Measurements from ENCODE around the gene TNIP1. TPM values are rescaled to one million over a fixed set of nuclear protein-coding genes. Genes with fewer than 3 reads are reported as not detected.
A peak's percentile ranks its signal among the peaks of the same experiment; 100 is the strongest.

The TNIP1 gene
- total and polyA plus RNA-seq, 7 experiments from 2014 or later: 28.9 to 234 (median 125) TPM

DNA sequence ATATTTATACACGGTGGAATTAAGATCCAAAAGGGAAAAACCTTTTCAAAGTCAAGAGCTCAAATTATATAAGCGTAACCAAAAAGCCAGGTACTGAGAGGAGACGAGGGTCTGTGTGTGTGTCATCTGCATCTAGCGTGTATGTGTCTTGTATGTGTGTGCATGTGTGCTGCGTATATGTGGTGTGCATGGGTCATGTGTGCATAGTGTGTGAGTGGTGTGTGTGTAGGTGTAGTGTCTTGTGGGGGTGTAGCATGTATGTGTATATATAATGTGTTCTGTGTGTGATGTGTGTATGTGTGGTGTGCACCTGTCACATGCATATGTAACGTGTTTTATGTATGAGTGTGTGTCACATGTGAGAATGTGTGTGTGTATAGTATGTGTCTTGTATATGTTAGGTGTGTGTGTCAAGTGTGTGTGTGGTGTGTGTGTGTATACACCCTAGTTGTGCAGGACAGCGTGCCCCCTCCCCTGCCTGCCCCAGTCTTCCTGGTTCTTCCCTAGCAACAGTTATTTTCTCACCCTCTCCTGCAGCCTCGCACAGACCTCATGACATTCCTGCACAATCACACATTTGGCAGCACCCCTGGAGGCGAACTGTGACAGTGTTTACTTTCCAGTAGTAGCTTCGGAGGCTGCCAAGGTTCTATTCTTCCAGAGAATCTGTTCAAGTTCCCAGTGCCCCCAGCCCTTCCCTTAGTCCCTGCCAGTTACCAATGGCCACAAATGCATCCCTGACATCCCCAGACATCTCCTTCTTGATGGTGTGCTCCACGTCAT is 27.1 kb upstream of the TNIP1 start:
- POLR2A ChIA-PET: no interaction called here
- ATAC-seq (no peak), DNase-seq (no peak)
- Histone ChIP-seq H3K9me3 (ENCODE audit: control insufficient read depth in 2 of 3, low read length in 3 of 3) (no peaks in the 10 kb centered on the region), H3K27me3 (ENCODE audit: control insufficient read depth in 2 of 2, insufficient read depth in 2 of 2, low read length in 2 of 2) (no peaks in the 10 kb centered on the region), H3K36me3 (ENCODE audit: control insufficient read depth in 2 of 3, insufficient read depth in 3 of 3, low read length in 3 of 3) (peaks cover 55 to 93% (median 76%) of the 10 kb centered on the region in 3 experiments), H3K4me1 (ENCODE audit: control insufficient read depth in 2 of 2, insufficient read depth in 2 of 2, low read length in 2 of 2) (no peaks in the 10 kb centered on the region), H3K27ac (ENCODE audit: low read depth, low read length) (no peak overlapping the region), H3K4me3 (ENCODE audit: low read length) (no peak overlapping the region)
- Mint-ChIP-seq H3K27me3 (no peaks in the 10 kb centered on the region), H3K9me3 (no peaks in the 10 kb centered on the region), H3K27ac (peak overlapping the region in 8 of 9 donors; percentile 0 to 82 (median 26)), H3K4me1 (peaks cover 0 to 14% (median 6%) of the 10 kb centered on the region in 7 donors), H3K4me3 (no peak overlapping the region), H3K36me3 (peaks cover 15 to 59% (median 35%) of the 10 kb centered on the region in 5 donors)
- intact Hi-C loops (cut with micrococcal nuclease): no loop called here
- CTCF ChIA-PET: interaction anchor here (0.6 to 1.2 kb wide), 2 partner anchors 9 to 56 kb away, joined by 3 read pairs; no protein-coding TSS in a partner anchor

GRCh38 chr5:151107084-151107483 is 26.2 kb upstream of the TNIP1 start:
- Histone ChIP-seq H3K36me3 (ENCODE audit: control insufficient read depth in 2 of 3, insufficient read depth in 3 of 3, low read length in 3 of 3) (peaks cover 61 to 96% (median 78%) of the 10 kb centered on the region in 3 experiments), H3K27me3 (ENCODE audit: control insufficient read depth in 2 of 2, insufficient read depth in 2 of 2, low read length in 2 of 2) (no peaks in the 10 kb centered on the region), H3K4me3 (ENCODE audit: low read length) (no peak overlapping the region), H3K27ac (ENCODE audit: low read depth, low read length) (no peak overlapping the region), H3K4me1 (ENCODE audit: control insufficient read depth in 2 of 2, insufficient read depth in 2 of 2, low read length in 2 of 2) (no peaks in the 10 kb centered on the region), H3K9me3 (ENCODE audit: control insufficient read depth in 2 of 3, low read length in 3 of 3) (no peaks in the 10 kb centered on the region)
- H3K36me3 Mint-ChIP-seq: peaks cover 15 to 59% (median 36%) of the 10 kb centered on the region in 5 donors
- ATAC-seq: no peak
- ChIA-PET CTCF (interaction anchor here (0.6 to 1.2 kb wide), 3 partner anchors 8 to 58 kb away, joined by 3 to 4 read pairs (median 3); no protein-coding TSS in a partner anchor), POLR2A (no interaction called here)
- intact Hi-C loops (cut with micrococcal nuclease): no loop called here
- no peaks in the 10 kb centered on the region for H3K9me3 Mint-ChIP-seq
- no peak for DNase-seq
- peaks cover 0 to 14% (median 6%) of the 10 kb centered on the region in 7 donors for H3K4me1 Mint-ChIP-seq
- H3K27me3 Mint-ChIP-seq: no peaks in the 10 kb centered on the region
- H3K27ac Mint-ChIP-seq: peak overlapping the region in 5 of 9 donors; percentile 28 to 79 (median 58)
- no peak overlapping the region for H3K4me3 Mint-ChIP-seq

DNA sequence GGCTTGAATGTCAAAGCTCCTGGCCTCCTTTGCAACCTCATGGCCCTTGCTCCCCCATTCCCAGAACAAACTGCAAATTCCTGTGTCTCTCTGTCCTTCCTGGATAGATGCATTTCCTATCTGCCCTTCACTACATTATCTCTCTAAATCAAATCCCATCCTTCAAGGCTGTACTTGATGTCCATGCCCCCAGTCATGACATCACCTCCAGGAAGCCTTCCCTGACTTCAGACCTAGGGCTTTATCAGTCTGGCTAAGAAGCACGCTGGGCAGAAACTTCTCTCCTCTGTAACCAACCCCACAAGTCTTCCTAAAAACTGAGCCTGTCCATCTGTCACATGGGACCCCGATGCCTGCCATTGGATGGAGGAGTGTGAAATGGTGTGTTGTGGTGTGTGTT is 25.7 kb upstream of the TNIP1 start:
- no peak for ATAC-seq
- Histone ChIP-seq H3K36me3 (ENCODE audit: control insufficient read depth in 2 of 3, insufficient read depth in 3 of 3, low read length in 3 of 3) (peaks cover 67 to 100% (median 82%) of the 10 kb centered on the region in 3 experiments), H3K27ac (ENCODE audit: low read depth, low read length) (no peak overlapping the region), H3K27me3 (ENCODE audit: control insufficient read depth in 2 of 2, insufficient read depth in 2 of 2, low read length in 2 of 2) (no peaks in the 10 kb centered on the region), H3K4me3 (ENCODE audit: low read length) (no peak overlapping the region), H3K4me1 (ENCODE audit: control insufficient read depth in 2 of 2, insufficient read depth in 2 of 2, low read length in 2 of 2) (no peaks in the 10 kb centered on the region), H3K9me3 (ENCODE audit: control insufficient read depth in 2 of 3, low read length in 3 of 3) (no peaks in the 10 kb centered on the region)
- ChIA-PET CTCF (interaction anchor here (0.9 to 1.1 kb wide), 2 partner anchors 55 to 59 kb away, joined by 4 read pairs; no protein-coding TSS in a partner anchor), POLR2A (no interaction called here)
- intact Hi-C loops (cut with micrococcal nuclease): no loop called here
- H3K4me3 Mint-ChIP-seq: no peak overlapping the region
- H3K27me3 Mint-ChIP-seq: no peaks in the 10 kb centered on the region
- H3K4me1 Mint-ChIP-seq: peaks cover 0 to 15% (median 7%) of the 10 kb centered on the region in 7 donors
- peaks cover 15 to 65% (median 40%) of the 10 kb centered on the region in 5 donors for H3K36me3 Mint-ChIP-seq
- peak overlapping the region in 8 of 9 donors; percentile 49 to 91 (median 76) for H3K27ac Mint-ChIP-seq
- DNase-seq: no peak
- H3K9me3 Mint-ChIP-seq: no peaks in the 10 kb centered on the region

DNA sequence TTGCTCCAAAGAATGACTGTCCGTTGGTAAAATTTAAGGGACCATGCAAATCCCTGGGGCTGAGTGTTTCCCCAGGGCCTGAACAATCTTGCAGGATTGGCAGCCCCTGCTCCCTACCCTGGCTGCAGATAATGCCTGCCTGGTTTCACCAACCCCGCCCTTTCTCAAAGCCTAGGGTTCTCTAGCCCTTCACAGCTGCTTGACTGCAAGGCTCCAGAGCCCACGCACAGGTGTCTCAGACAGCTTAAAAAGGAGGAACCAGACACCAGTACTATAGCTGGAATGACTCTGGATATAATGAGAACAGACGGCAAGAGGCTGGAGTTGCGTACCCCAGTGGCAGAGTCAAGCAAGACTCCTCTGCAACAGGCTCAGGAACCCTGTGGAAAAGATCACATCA is 25.2 kb upstream of the TNIP1 start:
- H3K4me3 ChIP-seq (ENCODE audit: low read length): no peak overlapping the region
- no peak overlapping the region for H3K27ac ChIP-seq (ENCODE audit: low read depth, low read length)
- peaks cover 15 to 67% (median 40%) of the 10 kb centered on the region in 5 donors for H3K36me3 Mint-ChIP-seq
- H3K9me3 ChIP-seq (ENCODE audit: control insufficient read depth in 2 of 3, low read length in 3 of 3): no peaks in the 10 kb centered on the region
- no peak for ATAC-seq
- H3K27me3 ChIP-seq (ENCODE audit: control insufficient read depth in 2 of 2, insufficient read depth in 2 of 2, low read length in 2 of 2): no peaks in the 10 kb centered on the region
- no peaks in the 10 kb centered on the region for H3K27me3 Mint-ChIP-seq
- peaks cover 65 to 100% (median 79%) of the 10 kb centered on the region in 3 experiments for H3K36me3 ChIP-seq (ENCODE audit: control insufficient read depth in 2 of 3, insufficient read depth in 3 of 3, low read length in 3 of 3)
- H3K4me3 Mint-ChIP-seq: no peak overlapping the region
- DNase-seq: no peak
- intact Hi-C loops (cut with micrococcal nuclease): no loop called here
- H3K27ac Mint-ChIP-seq: peak overlapping the region in 7 of 9 donors; percentile 49 to 91 (median 79)
- no peaks in the 10 kb centered on the region for H3K9me3 Mint-ChIP-seq
- ChIA-PET POLR2A (interaction anchor here (1.2 to 2.2 kb wide), 2 partner anchors 10 to 13 kb away, joined by 3 to 8 read pairs; no protein-coding TSS in a partner anchor), CTCF (interaction anchor here (0.9 to 1.7 kb wide), 3 partner anchors 9 to 59 kb away, joined by 4 to 7 read pairs (median 4); no protein-coding TSS in a partner anchor)
- peaks cover 0 to 18% (median 7%) of the 10 kb centered on the region in 7 donors for H3K4me1 Mint-ChIP-seq
- H3K4me1 ChIP-seq (ENCODE audit: control insufficient read depth in 2 of 2, insufficient read depth in 2 of 2, low read length in 2 of 2): no peaks in the 10 kb centered on the region

- POLR2A ChIA-PET: interaction anchor here (1.2 to 2.2 kb wide), 2 partner anchors 10 to 12 kb away, joined by 3 to 8 read pairs; no protein-coding TSS in a partner anchor
- H3K4me3 Mint-ChIP-seq: no peak overlapping the region
- Histone ChIP-seq H3K36me3 (ENCODE audit: control insufficient read depth in 2 of 3, insufficient read depth in 3 of 3, low read length in 3 of 3) (peaks cover 60 to 100% (median 76%) of the 10 kb centered on the region in 3 experiments), H3K9me3 (ENCODE audit: control insufficient read depth in 2 of 3, low read length in 3 of 3) (no peaks in the 10 kb centered on the region), H3K4me3 (ENCODE audit: low read length) (no peak overlapping the region), H3K4me1 (ENCODE audit: control insufficient read depth in 2 of 2, insufficient read depth in 2 of 2, low read length in 2 of 2) (no peaks in the 10 kb centered on the region), H3K27me3 (ENCODE audit: control insufficient read depth in 2 of 2, insufficient read depth in 2 of 2, low read length in 2 of 2) (no peaks in the 10 kb centered on the region), H3K27ac (ENCODE audit: low read depth, low read length) (no peak overlapping the region)
- intact Hi-C loops (cut with micrococcal nuclease): no loop called here
- no peaks in the 10 kb centered on the region for H3K27me3 Mint-ChIP-seq
- DNase-seq (no peak), ATAC-seq (no peak)
- no peaks in the 10 kb centered on the region for H3K9me3 Mint-ChIP-seq
- peak overlapping the region in 7 of 9 donors; percentile 38 to 85 (median 64) for H3K27ac Mint-ChIP-seq
- peaks cover 16 to 67% (median 42%) of the 10 kb centered on the region in 5 donors for H3K36me3 Mint-ChIP-seq
- peaks cover 4 to 22% (median 11%) of the 10 kb centered on the region in 7 donors for H3K4me1 Mint-ChIP-seq
- CTCF ChIA-PET: interaction anchor here (0.9 to 1.7 kb wide), 2 partner anchors 10 to 55 kb away, joined by 4 to 7 read pairs; no protein-coding TSS in a partner anchor
Observed at GRCh38 chr5:151105561-151105960, 24.7 kb upstream of the TNIP1 start.

GRCh38 chr5:151104795-151105194 is 24.0 kb upstream of the TNIP1 start:
- DNase-seq (no peak), ATAC-seq (no peak)
- Histone ChIP-seq H3K4me1 (ENCODE audit: control insufficient read depth in 2 of 2, insufficient read depth in 2 of 2, low read length in 2 of 2) (no peaks in the 10 kb centered on the region), H3K27ac (ENCODE audit: low read depth, low read length) (peak overlapping the region; percentile 30), H3K27me3 (ENCODE audit: control insufficient read depth in 2 of 2, insufficient read depth in 2 of 2, low read length in 2 of 2) (no peaks in the 10 kb centered on the region), H3K9me3 (ENCODE audit: control insufficient read depth in 2 of 3, low read length in 3 of 3) (no peaks in the 10 kb centered on the region), H3K36me3 (ENCODE audit: control insufficient read depth in 2 of 3, insufficient read depth in 3 of 3, low read length in 3 of 3) (peaks cover 57 to 99% (median 68%) of the 10 kb centered on the region in 3 experiments), H3K4me3 (ENCODE audit: low read length) (no peak overlapping the region)
- Mint-ChIP-seq H3K9me3 (no peaks in the 10 kb centered on the region), H3K27ac (peak overlapping the region; percentile 34 to 85 (median 64)), H3K27me3 (no peaks in the 10 kb centered on the region), H3K36me3 (peaks cover 22 to 61% (median 43%) of the 10 kb centered on the region in 5 donors), H3K4me3 (no peak overlapping the region), H3K4me1 (peaks cover 10 to 26% (median 17%) of the 10 kb centered on the region in 7 donors)
- intact Hi-C loops (cut with micrococcal nuclease): no loop called here
- ChIA-PET CTCF (interaction anchor here (1.6 to 1.7 kb wide), 2 partner anchors 11 to 53 kb away, joined by 7 read pairs; no protein-coding TSS in a partner anchor), POLR2A (interaction anchor here (1.2 to 2.2 kb wide), 3 partner anchors 11 to 19 kb away, joined by 3 to 8 read pairs (median 5); no protein-coding TSS in a partner anchor)

Measured in naive thymus-derived CD4-positive, alpha-beta T cell (primary cell).